CD14-positive monocyte (primary cell): ENCODE results near the gene LCNL1. TPM values are rescaled to one million over a fixed set of nuclear protein-coding genes. Genes with fewer than 3 reads are reported as not detected.

Experiments used
- DNase-seq, 3 donors: peaks; one replicate each; pipeline ENCODE4 v3.0.0-alpha.2; 2011 to 2022
- H2AFZ ChIP-seq: 2 replicates; pipeline ENCODE4 v1.6.0; 2012; ENCODE audit warnings: mild to moderate bottlenecking, low read depth, low read length, inconsistent platforms; ENCODE audit not compliant: insufficient read depth, poor library complexity, severe bottlenecking
- H3K27ac ChIP-seq, 2 donors: 1 replicate in 1 of 2; 2 replicates in 1 of 2; pipeline ENCODE4 v1.5.1; 2012 to 2013; ENCODE audit warnings: low read length in 2 of 2, control low read depth in 1 of 2, inconsistent platforms in 1 of 2, low read depth in 1 of 2, mild to moderate bottlenecking in 1 of 2
- H3K27me3 ChIP-seq, 2 donors: one replicate each; pipeline versions ENCODE4 v1.6.0 to v1.6.1; 2011 to 2013; ENCODE audit warnings: low read length in 2 of 2; ENCODE audit not compliant: control insufficient read depth in 2 of 2, insufficient read depth in 2 of 2
- H3K36me3 ChIP-seq, 2 donors: replicated peaks in 1 of 2; 1 replicate in 1 of 2; 2 replicates in 1 of 2; pipeline versions ENCODE4 v1.5.1 to v1.6.1; 2012 to 2013; ENCODE audit warnings: low read length in 2 of 2, control low read depth in 1 of 2, inconsistent platforms in 1 of 2, mild to moderate bottlenecking in 1 of 2; ENCODE audit not compliant: insufficient read depth in 2 of 2, control insufficient read depth in 1 of 2
- H3K4me1 ChIP-seq, 2 donors: 1 replicate in 1 of 2; 2 replicates in 1 of 2; pipeline versions ENCODE4 v1.5.1 to v1.6.1; 2012 to 2013; ENCODE audit warnings: low read length in 2 of 2, control low read depth in 1 of 2, inconsistent platforms in 1 of 2, mild to moderate bottlenecking in 1 of 2, moderate library complexity in 1 of 2; ENCODE audit not compliant: insufficient read depth in 2 of 2, control insufficient read depth in 1 of 2
- H3K4me2 ChIP-seq: replicated peaks from 2 replicates; pipeline ENCODE3; 2012; ENCODE audit warnings: low read length, moderate library complexity, mild to moderate bottlenecking; ENCODE audit not compliant: poor library complexity, severe bottlenecking; ENCODE audit errors: extremely low read depth
- H3K4me3 ChIP-seq, 3 experiments: fragments of 200-600 bp in 1 of 3; sonication (generic) in 1 of 3; replicated peaks in 1 of 3; 1 replicate in 2 of 3; 2 replicates in 1 of 3; pipeline ENCODE4 v1.5.1; 2011 to 2013; ENCODE audit warnings: low read length in 3 of 3, mild to moderate bottlenecking in 3 of 3, control low read depth in 2 of 3, low read depth in 2 of 3, inconsistent platforms in 1 of 3, moderate library complexity in 1 of 3
- H3K79me2 ChIP-seq: 2 replicates; pipeline ENCODE4 v1.6.0; 2012; ENCODE audit warnings: mild to moderate bottlenecking, control low read depth, inconsistent platforms, low read length, moderate library complexity; ENCODE audit not compliant: insufficient read depth
- H3K9ac ChIP-seq: 2 replicates; pipeline ENCODE4 v1.6.0; 2017; ENCODE audit warnings: low read length, mild to moderate bottlenecking; ENCODE audit not compliant: insufficient read depth, poor library complexity, severe bottlenecking
- H3K9me3 ChIP-seq, 2 donors: replicated peaks in 1 of 2; 1 replicate in 1 of 2; 2 replicates in 1 of 2; pipeline versions ENCODE4 v1.5.1 to v1.6.1; 2012 to 2013; ENCODE audit warnings: low read length in 2 of 2, control low read depth in 1 of 2; ENCODE audit not compliant: control insufficient read depth in 1 of 2, insufficient read depth in 1 of 2
- H4K20me1 ChIP-seq: 2 replicates; pipeline ENCODE4 v1.6.0; 2012; ENCODE audit warnings: mild to moderate bottlenecking, low read length, control low read depth, moderate library complexity; ENCODE audit not compliant: insufficient read depth
- H3K27ac Mint-ChIP-seq, 7 donors: one replicate each; pipeline ENCODE4 v1.8.0; 2020; ENCODE audit warnings: mild to moderate bottlenecking in 7 of 7, mixed read lengths in 7 of 7, moderate library complexity in 6 of 7, inconsistent platforms in 2 of 7
- H3K27me3 Mint-ChIP-seq, 3 donors: one replicate each; pipeline ENCODE4 v1.8.0; 2021 to 2022; ENCODE audit warnings: low read depth in 3 of 3, mild to moderate bottlenecking in 3 of 3, mixed read lengths in 3 of 3, moderate library complexity in 3 of 3, inconsistent platforms in 1 of 3
- H3K36me3 Mint-ChIP-seq, 2 donors: one replicate each; pipeline ENCODE4 v1.8.0; 2020; ENCODE audit warnings: mixed read lengths in 2 of 2, inconsistent platforms in 1 of 2, mild to moderate bottlenecking in 1 of 2
- H3K4me1 Mint-ChIP-seq: one replicate; pipeline ENCODE4 v1.8.0; 2020; ENCODE audit warnings: mild to moderate bottlenecking, mixed read lengths
- H3K4me3 Mint-ChIP-seq, 2 donors: one replicate each; pipeline ENCODE4 v1.8.0; 2020; ENCODE audit warnings: mild to moderate bottlenecking in 2 of 2, mixed read lengths in 2 of 2, moderate library complexity in 1 of 2
- H3K9me3 Mint-ChIP-seq, 7 donors: one replicate each; pipeline ENCODE4 v1.8.0; 2020 to 2022; ENCODE audit warnings: mixed read lengths in 7 of 7, mild to moderate bottlenecking in 6 of 7, moderate library complexity in 6 of 7, inconsistent platforms in 2 of 7
- CTCF ChIP-seq: fragments of 200-600 bp; IDR thresholded peaks from one replicate; pipeline ENCODE4 v1.8.0; 2022; ENCODE audit warnings: antibody characterized with exemption, mild to moderate bottlenecking
- WGBS: methylation state at CpG from one replicate; pipeline ENCODE4 v1.1.5; 2013; ENCODE audit warnings: missing lambda C conversion rate; ENCODE audit not compliant: insufficient coverage; 5-methylcytosine and 5-hydroxymethylcytosine counted together
- intact Hi-C, 2 donors: fragments of 100-400 bp; cut with micrococcal nuclease; formaldehyde crosslinking; loops; one replicate each; pipeline versions ENCODE4 v1.15.0 to v1.15.1; 2023
- polyA plus RNA-seq, 3 donors: library from polyadenylated mRNA; depleted of rRNA in 1 of 3; unstranded in 2 of 3; stranded (reverse) in 1 of 3; fragments of 300-500 nt in 2 of 3; fragments of >200 nt in 1 of 3; fragmentation: Illumina TruSeq in 2 of 3; gene quantifications; 1 replicate in 2 of 3; 2 replicates in 1 of 3; pipeline ENCODE4 v1.2.3, GENCODE V29; 2012 to 2021

Gene LCNL1
- polyA plus RNA-seq, 3 donors, result 0.04 TPM; not detected in 2

- Histone ChIP-seq H3K27me3 (peaks cover 0 to 38% of the 10 kb centered on the region in 2 donors), H3K9ac (peak within 1 kb of the TSS; percentile 73), H4K20me1 (peaks cover 30% of the 10 kb centered on the region), H3K79me2 (peaks cover 20% of the 10 kb centered on the region), H3K9me3 (no peaks in the 10 kb centered on the region), H3K4me3 (peak within 1 kb of the TSS; percentile 67 to 88 (median 85)), H3K4me1 (peaks cover 40 to 57% of the 10 kb centered on the region in 2 donors), H2AFZ (peak within 1 kb of the TSS; percentile 79), H3K4me2 (peak within 1 kb of the TSS; percentile 97), H3K36me3 (peaks cover 6 to 9% of the 10 kb centered on the region in 2 donors), H3K27ac (peak within 1 kb of the TSS; percentile 64 to 79)
- Mint-ChIP-seq H3K9me3 (peaks cover 0 to 17% (median 0%) of the 10 kb centered on the region in 7 donors), H3K4me3 (peak within 1 kb of the TSS; percentile 81 to 89), H3K36me3 (peaks cover 10% of the 10 kb centered on the region in 2 donors), H3K4me1 (peaks cover 40% of the 10 kb centered on the region), H3K27me3 (peaks cover 29 to 55% (median 53%) of the 10 kb centered on the region in 3 donors), H3K27ac (peak within 1 kb of the TSS; percentile 79 to 93 (median 89))
- under 1% methylated on average over 84 of the region's 92 CpGs for WGBS
- no peak for TF ChIP-seq CTCF
- intact Hi-C loops, result loop anchor here (2.0 to 5.0 kb wide), 2 partner anchors 40 to 201 kb away; partner anchors contain the start of genes FUT7 (in 1 of the 2) and TMEM141 (in 1 of the 2)
- DNase-seq, result peak; percentile 84 to 88 (median 84)
Observed at GRCh38 chr9:136991993-136992818, 9.4 kb downstream of the LCNL1 start, which contains the start of gene PAXX. Gene PAXX, plus strand, starts transcription at chr9:136992422. Its CDS starts 22 bp downstream, at chr9:136992444.

GRCh38 chr9:136992819-136993369 lies 10.1 kb downstream of the LCNL1 start:
- Histone ChIP-seq H3K4me1 (peaks cover 47 to 64% of the 10 kb centered on the region in 2 donors), H3K4me2 (peak overlapping the region; percentile 97), H3K36me3 (peaks cover 6 to 9% of the 10 kb centered on the region in 2 donors), H3K79me2 (peaks cover 20% of the 10 kb centered on the region), H2AFZ (peak overlapping the region; percentile 79), H3K9ac (peak overlapping the region; percentile 73), H3K4me3 (peak overlapping the region; percentile 67 to 88 (median 85)), H3K9me3 (no peaks in the 10 kb centered on the region), H4K20me1 (peaks cover 30% of the 10 kb centered on the region), H3K27me3 (peaks cover 0 to 44% of the 10 kb centered on the region in 2 donors), H3K27ac (peak overlapping the region; percentile 14 to 79)
- Mint-ChIP-seq H3K27me3 (peaks cover 27 to 55% (median 51%) of the 10 kb centered on the region in 3 donors), H3K36me3 (peaks cover 10% of the 10 kb centered on the region in 2 donors), H3K27ac (peak overlapping the region in 6 of 7 donors; percentile 23 to 86 (median 69)), H3K9me3 (peaks cover 0 to 17% (median 3%) of the 10 kb centered on the region in 7 donors), H3K4me1 (peaks cover 46% of the 10 kb centered on the region), H3K4me3 (peak overlapping the region; percentile 81 to 89)
- intact Hi-C loops, result loop anchor here (2.0 to 5.0 kb wide), 2 partner anchors 39 to 202 kb away; partner anchors contain the start of genes FUT7 (in 1 of the 2) and TMEM141 (in 1 of the 2)
- 70% methylated on average over 10 of the region's 18 CpGs for WGBS
- TF ChIP-seq CTCF, result no peak
- no peak for DNase-seq
